COLO668 (cell line): Measurements from ENCODE around the gene SERPINF2.
"Not testable (repeated sequence)": the region's sequence is repeated elsewhere in the genome, so short reads cannot be mapped to it uniquely, and the experiment has no call there.

ENCODE experiments used
- DNase-seq: peaks from one replicate; lab custom pipeline; 2025; ENCODE audit not compliant: unreplicated experiment; lab: John Stamatoyannopoulos, UW

The SERPINF2 gene

DNA sequence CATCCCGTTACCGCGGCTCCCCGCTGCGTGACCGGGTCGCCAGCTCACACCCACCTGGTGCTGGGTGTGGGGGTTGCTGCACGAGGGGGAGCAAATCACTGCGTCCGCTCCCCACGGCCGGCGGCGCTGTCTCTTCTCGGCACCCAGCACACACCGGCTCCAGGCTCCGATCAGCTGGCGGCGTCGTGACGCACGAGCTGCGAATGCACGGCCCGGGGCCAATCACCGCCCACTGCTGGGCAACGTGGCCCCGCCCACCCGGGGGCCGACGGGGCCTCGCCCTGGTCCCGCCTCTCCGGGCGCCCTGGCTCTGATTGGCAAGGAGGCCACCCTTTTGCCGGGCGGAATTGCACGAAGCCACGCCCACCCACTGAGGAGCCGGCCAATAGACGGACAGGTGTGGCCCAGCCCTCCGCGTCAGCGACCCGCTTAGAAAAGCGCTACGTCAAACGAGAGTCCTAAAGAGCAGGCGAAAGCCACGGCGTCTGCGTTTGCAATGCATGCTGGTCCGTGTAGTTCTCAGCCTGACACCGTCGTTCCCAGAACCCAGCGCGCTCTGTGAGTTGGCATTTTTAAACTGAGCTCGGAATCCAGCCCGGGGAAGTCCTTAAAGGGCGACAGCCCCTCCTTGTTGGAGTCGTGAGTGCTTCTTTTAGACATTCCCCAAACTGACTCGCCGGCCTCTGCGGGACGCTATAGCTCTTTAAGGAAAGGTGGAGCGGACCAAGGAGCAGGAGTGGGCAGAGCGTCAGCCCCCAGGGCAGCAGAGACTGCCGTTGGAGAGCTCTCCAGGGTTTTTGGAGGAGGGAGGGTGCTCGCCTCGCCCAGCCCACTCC, 26.4 kb upstream of the SERPINF2 start:
- peak; percentile 98 for DNase-seq

DNA sequence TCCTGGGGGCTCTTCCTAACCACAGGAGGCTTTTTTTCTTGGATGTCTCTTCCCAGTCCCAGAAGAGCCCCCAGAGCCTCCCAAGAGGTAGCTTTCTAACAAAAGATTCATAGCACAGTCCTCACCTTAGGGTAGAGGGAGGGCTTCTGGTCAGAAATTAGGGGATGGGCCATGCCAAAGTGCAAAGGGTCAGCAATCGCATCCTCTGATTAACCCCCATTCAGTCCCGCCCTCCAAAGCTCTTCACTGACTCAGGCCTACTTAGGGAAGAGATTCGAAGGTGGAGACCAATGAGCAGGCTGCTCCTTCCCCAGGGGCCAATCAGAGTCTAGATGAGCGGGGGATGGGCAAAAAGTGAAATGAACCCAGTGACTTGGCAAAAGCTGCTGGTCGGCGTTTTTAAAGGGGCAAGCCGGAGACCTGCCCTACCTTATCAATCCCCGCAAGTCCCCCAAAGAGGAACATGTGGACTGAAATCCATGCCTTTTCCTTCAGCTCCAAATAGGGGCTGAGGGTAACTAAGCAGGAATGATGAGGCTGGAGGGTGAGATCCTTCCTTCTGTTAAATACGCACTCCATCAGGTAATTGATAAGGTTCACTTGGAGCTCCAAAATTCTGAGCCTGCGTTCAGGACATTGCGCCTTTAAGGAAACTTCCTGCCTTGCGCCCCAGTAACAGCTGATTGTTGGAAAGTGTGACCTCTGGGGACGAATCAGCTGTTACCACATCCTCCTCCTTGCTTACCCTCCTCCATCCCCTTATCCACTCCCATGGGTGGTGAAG, 25.6 kb upstream of the SERPINF2 start:
- peak; percentile 85 for DNase-seq

DNA sequence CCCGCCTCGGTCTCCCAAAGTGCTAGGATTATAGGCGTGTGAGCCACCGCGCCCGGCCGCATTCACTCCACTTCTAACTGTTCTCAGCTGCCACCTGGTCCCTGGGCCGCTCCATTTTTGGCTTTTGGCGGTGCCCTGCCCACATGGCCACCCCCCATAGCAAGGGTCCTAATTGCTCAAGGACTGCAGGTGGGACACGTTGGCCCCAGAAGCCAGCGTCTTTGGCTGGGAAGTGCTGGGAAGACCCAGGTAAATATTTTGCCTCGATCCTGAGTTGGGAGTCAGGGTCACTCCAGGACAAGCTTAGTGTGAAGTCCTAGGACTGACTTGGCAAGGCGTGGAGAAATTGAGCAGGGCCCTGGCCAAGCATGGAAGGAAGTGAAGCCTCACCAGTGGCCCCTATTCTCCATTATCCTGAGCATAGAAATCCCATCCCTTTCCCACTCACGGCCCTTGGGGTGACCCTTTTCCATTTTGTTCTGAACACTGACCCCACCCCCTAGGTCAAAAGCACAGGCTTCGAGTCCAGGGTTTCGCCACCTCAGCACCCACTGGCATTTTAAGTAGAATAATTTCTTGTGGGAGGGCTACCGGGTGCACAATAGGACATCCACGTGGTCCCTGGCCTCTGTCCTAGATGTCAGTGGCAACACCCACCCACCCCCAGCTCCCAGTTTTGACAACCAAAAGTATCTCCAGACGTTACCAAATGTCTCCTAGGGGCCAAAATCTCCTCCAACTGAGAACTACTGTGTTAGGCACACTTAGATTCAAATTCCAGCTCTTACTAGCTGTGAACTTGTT, 24.1 kb upstream of the SERPINF2 start:
- no peak for DNase-seq

DNA sequence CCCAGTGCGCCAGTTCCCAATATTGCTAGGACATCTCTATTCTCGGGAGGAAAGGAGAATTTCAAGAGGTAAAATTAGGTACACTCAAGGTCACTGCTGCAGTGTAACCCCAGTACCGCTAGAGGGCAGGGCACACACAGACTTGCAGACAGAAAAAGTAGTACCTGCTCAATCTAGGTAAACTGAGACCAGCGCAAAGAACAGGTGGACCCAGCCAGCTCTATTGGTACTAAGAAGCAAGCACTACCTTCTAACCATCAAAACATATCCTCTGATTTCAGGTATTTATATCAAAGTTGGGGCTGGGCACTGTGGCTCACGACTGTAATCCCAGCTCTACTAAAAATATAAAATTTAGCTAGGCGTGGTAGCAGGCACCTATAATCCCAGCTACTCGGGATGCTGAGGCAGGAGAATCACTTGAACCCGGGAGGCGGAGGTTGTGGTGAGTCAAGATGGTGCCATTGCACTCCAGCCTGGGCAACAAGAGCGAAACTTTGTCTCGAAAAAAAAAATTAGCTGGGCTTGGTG, 21.8 kb upstream of the SERPINF2 start:
- DNase-seq: peak; percentile 33

DNA sequence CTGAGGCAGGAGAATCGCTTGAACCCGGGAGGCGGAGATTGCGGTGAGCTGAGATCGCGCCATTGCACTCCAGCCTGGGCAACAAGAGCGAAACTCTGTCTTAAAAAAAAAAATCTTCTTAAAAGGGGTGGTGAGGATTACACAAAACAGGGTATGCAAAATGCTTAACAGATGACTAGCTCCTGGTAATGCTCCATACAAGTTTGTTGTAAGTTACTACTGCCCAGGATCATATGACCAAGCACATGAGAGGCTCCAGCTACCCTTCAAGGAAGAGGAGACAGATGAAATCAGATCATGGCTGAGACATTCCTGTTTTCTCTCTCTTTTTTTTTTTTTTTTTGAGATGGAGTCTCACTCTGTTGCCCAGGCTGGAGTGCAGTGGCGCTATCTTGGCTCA, 20.6 kb upstream of the SERPINF2 start:
- not testable (repeated sequence) for DNase-seq

DNA sequence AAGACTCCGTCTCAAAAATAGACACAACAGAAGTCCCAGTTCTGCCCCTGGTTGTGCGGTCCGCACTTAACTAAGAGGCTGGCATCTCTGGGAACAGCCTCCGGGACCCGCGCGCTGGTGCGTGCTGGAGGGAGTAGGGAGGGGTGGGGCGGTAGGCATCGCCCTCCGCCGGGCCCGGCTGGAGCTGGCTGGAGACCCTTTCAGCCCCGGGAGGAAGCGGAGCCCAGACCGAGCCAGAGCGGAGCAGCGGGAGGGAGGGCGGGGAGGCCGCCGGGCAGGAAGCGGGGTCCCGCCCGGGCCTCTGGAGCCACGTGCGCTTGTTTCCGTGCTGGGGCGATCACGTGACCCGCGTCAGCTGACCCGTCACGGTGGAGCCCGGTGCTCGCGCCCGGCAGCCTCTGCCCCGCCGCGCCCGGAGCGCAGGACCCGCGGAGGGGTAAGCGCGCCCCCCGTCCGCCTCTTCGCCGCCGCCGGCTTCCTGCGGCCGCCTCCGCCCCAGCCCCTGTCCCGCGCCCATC, 18.3 kb upstream of the SERPINF2 start, which contains the start of gene WDR81:
Gene WDR81, plus strand, starts transcription at position 354 of the 518 bp plus-strand sequence. CDS start 256 bp downstream, outside the sequence.
- DNase-seq: peak; percentile 82

DNA sequence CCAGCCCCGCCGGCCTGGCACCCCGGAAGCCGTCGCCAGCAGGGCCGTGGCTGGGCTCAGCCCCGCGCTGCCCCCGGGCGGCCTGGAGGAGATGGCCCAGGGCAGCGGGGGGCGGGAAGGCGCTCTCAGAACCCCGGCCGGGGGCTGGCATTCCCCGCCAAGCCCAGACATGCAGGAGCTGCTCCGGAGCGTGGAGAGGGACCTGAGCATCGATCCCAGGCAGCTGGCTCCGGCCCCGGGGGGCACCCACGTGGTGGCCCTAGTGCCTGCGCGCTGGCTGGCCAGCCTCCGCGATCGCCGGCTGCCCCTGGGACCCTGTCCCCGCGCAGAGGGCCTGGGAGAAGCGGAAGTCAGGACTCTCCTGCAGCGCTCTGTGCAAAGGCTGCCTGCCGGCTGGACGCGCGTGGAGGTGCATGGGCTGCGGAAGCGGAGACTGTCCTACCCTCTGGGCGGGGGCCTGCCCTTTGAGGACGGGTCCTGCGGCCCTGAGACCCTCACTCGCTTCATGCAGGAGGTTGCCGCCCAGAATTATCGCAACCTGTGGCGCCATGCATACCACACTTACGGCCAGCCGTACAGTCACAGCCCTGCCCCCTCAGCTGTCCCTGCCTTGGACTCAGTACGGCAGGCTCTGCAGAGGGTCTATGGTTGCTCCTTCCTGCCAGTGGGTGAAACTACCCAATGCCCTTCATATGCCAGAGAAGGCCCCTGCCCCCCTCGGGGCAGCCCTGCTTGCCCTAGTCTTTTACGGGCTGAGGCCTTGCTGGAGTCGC, 17.6 kb upstream of the SERPINF2 start:
- DNase-seq: peak; percentile 68

DNA sequence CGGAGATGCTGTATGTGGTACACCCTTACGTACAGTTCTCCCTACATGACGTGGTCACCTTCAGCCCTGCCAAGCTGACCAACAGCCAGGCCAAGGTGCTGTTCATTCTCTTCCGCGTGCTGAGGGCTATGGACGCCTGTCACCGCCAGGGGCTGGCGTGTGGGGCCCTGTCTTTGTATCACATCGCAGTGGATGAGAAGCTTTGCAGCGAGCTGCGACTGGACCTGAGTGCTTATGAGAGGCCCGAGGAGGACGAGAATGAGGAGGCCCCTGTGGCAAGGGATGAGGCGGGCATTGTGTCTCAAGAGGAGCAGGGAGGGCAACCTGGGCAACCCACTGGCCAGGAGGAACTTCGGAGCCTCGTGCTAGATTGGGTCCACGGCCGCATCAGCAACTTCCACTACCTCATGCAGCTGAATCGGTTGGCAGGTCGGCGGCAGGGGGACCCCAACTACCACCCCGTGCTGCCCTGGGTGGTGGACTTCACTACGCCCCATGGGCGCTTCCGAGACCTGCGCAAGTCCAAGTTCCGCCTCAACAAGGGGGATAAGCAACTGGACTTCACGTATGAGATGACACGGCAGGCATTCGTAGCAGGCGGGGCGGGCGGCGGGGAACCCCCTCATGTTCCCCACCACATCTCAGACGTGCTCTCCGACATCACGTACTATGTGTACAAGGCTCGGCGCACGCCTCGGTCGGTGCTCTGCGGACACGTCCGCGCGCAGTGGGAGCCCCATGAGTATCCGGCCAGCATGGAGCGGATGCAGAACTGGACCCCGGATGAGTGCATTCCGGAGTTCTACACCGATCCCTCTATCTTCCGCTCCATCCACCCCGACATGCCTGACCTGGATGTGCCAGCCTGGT, 16.8 kb upstream of the SERPINF2 start:
- no peak for DNase-seq

DNA sequence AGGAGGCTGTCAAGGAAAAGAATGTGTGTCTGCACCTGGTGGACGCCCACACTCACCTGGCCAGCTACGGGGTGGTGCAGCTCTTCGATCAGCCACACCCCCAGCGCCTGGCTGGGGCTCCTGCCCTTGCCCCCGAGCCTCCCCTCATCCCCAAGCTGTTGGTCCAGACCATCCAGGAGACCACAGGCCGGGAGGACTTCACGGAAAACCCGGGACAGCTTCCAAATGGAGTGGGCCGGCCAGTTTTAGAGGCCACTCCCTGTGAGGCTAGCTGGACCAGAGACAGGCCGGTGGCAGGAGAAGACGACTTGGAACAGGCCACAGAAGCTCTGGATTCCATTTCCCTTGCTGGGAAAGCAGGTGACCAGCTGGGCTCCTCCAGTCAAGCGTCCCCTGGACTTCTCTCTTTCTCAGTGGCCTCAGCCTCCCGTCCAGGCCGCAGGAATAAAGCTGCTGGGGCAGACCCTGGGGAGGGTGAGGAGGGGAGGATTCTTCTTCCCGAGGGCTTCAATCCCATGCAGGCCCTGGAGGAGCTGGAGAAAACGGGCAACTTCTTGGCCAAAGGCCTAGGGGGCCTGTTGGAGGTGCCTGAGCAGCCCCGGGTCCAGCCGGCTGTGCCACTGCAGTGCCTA, 15.9 kb upstream of the SERPINF2 start:
- DNase-seq: no peak

DNA sequence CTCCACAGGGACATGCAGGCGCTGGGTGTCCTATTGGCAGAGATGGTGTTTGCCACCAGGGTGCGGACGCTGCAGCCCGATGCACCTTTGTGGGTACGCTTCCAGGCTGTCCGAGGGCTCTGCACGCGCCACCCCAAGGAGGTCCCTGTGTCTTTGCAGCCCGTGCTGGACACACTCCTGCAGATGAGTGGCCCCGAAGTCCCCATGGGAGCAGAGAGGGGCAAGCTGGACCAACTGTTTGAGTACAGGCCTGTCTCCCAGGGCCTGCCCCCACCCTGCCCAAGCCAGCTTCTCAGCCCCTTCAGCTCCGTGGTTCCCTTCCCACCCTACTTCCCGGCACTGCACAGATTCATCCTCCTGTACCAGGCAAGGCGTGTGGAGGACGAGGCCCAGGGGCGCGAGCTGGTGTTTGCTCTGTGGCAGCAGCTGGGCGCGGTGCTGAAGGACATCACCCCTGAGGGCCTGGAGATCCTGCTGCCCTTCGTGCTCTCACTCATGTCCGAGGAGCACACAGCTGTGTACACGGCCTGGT, 15.3 kb upstream of the SERPINF2 start:
- peak; percentile 48 for DNase-seq

DNA sequence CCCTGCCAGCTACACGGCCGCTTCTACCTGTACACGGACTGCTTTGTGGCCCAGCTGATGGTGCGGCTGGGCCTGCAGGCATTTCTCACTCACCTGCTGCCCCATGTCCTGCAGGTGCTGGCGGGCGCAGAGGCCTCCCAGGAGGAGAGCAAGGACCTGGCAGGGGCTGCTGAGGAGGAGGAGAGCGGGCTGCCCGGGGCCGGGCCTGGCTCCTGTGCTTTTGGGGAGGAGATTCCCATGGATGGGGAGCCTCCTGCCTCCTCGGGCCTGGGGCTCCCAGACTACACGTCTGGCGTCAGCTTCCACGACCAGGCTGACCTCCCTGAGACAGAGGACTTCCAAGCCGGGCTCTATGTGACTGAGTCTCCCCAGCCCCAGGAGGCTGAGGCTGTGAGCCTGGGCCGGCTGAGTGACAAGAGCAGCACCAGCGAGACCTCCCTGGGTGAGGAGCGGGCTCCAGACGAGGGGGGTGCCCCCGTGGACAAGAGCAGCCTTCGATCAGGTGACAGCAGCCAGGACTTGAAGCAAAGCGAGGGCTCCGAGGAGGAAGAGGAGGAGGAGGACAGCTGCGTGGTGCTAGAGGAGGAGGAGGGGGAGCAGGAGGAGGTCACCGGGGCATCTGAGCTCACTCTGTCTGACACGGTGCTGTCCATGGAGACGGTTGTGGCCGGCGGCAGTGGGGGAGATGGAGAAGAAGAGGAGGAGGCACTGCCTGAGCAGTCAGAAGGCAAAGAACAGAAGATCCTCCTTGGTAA, 14.6 kb upstream of the SERPINF2 start:
- no peak for DNase-seq

DNA sequence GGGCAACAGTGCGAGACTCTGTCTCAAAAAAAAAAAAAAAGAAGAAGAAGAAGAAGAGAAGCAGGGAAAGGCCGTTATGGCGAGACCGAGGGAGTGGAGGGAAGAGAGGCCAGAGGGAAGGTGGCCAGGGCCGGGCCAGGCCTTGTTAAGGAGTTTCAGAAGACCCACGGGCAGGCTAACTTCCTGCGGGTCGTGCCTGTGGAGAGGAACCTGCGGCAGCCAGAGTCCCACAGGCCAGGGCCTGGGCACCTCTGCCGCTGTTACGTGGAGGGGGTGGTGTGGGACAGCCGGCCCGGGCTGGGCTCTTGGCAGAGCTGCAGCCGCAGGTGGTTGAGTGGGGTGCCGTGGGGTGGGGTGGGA, 12.7 kb upstream of the SERPINF2 start:
- DNase-seq: no peak

DNA sequence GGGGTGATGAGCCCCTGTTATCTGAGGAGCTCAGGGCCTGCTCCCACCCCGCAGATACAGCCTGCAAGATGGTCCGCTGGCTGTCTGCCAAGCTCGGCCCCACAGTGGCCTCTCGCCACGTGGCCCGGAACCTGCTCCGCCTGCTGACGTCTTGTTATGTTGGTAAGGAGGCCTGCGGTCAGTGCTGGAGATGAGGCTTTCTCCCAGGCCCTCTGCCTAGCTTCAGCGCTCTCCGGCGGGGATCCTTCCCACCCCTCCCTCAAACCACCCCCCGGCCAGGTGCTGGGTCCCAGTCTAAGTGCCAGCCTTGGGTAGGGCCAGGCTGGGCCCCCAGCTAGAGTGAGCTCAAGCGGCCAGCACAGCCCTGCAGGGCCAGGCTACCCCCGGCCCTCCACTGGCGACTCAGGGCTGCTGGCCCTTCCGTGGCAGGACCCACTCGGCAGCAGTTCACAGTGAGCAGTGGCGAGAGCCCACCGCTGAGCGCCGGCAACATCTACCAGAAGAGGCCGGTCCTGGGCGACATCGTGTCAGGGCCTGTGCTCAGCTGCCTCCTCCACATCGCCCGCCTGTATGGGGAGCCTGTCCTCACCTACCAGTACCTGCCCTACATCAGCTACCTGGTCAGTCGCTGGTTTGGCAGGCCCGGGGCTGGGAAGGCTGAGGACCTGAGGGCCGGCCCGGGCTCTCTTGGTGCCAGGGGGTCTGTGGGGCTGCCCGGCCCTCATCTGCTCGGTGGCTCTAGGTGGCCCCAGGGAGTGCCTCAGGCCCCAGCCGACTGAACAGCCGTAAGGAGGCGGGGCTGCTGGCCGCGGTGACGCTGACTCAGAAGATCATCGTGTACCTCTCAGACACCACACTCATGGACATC, 12.1 kb upstream of the SERPINF2 start:
- DNase-seq: no peak

DNA sequence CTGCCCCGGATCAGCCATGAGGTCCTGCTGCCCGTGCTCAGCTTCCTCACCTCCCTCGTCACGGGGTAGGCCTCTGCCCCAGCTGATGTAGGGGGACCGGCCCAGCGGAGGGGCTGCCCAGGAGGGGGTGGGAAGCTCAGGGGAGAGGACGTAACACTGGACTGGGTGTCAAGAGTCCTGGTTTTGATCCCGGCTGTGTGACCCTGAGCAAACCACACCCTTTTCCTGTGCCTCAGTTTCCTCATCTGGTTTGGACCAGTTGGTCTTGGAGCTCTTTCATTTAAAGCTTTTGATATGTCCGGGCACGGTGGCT, 11.5 kb upstream of the SERPINF2 start:
- DNase-seq: no peak

DNA sequence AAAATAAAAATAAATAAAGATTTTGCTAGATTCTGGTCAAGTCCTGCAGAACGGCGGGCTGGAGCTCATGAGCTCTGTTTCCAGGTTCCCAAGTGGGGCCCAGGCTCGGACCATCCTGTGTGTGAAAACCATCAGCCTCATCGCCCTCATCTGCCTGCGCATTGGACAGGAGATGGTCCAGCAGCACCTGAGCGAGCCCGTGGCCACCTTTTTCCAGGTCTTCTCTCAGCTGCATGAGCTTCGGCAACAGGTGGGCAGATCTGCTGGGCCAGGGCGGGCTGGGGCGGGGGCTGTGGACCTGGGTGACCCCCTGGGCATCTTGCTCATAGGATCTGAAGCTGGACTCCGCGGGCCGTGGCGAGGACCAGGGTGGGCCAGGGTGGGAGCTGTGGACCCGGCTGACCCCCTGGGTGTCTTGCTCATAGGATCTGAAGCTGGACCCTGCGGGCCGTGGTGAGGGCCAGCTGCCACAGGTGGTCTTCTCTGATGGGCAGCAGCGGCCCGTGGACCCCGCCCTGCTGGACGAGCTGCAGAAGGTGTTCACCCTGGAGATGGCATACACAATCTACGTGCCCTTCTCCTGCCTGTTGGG, 10.3 kb upstream of the SERPINF2 start:
- DNase-seq: no peak

DNA sequence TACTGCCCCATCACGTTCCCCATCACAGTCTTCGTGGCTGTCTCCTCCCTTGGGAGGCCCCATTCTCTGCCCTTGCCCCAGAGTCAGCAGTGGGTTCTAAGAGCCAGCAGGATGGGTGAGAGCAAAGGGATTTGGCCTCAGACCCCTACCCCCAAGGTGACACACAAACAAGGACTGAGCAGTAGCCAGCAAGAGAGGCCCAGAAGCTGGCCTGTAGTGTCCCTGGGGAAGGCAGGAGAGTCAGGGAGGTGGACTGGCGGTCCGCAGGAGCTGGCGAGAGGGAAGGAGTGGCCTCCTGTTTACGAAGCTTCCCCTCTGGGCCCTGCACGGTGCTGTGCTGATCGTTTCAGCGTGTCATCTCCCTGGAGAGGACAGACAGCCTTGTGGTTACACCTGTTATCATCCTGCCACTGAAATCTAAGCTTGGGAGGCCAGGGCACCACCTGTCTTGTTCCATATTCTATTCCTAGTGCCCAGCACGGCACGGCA, 9.8 kb upstream of the SERPINF2 start:
- DNase-seq: no peak
